NOMO-1 treated with dmso at 0.1 percent for 144 hours (cell line): ENCODE results near the gene FAM25G.
"Not testable (repeated sequence)": the region's sequence is repeated elsewhere in the genome, so short reads cannot be mapped to it uniquely, and the experiment has no call there.

Source experiments
- DNase-seq: peaks from one replicate; lab custom pipeline; 2025; ENCODE audit not compliant: unreplicated experiment; lab: John Stamatoyannopoulos, UW

Gene FAM25G

DNA sequence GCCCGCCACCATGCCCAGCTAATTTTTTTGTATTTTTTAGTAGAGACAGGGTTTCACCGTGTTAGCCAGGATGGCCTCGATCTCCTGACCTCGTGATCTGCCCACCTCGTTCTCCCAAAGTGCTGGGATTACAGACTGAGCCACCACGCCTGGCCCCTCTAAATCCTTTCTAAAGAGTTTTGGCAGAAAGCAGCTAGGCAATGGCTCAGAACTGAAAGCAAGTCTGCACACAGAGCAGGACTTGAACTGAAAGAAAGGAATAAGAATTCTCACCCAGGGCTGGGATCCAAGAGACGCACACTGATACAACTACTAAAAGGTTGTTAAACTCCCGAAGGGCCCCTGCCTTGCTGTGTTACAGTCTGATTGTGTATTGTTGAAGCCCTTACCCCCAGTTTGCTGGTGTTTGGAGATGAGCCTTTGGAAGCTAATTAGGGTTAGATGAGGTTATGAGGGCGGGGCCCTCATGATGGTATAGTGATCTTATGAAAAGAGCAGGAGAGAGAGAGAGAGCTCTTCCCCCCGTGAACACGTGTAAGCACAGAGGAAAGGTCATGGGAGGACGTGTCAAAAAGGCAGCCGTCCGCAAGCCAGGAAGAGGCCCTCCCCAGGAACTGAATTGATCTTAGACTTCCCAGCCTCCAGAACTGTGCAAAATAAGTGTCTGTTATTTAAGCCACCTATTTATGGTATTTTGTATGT, 26.1 kb downstream of the FAM25G start:
- not testable (repeated sequence) for DNase-seq

DNA sequence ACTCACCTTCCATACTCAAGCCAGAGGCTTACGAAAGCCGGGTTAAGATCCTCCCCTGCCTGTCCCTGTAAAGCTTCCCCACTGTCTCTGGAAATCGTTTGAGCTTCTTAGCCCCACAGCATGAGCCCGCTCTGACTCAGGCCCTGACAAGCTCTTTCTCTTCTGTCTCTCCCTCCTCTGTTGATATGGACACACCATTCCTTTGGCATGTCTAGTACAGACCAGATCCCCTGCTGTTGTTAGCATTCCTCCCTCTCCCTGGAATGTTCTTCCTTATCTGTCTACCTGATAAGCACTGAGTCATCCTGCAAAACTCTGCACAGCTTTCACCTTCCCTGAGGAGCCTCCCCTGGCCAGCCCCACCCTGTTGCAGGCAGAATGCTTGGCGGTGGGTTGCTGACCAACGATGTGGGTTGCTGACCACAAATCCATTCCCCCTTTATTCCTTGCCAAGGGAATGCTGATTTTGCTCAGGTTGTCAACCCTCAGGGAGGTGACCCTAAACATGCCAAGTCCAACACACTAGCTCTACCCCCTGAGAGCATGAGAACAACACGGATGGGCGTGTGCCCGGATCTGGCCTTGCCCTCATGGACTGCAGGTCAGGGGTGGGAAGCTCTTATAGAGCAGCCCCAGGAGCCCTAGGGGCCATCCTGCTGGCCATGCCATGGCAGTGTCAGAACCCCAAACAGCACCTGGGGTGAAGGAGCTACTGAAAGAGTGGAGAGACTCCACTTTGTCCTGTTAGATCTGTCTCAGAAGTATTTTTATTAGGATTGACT, 28.7 kb downstream of the FAM25G start:
- DNase-seq: not testable (repeated sequence)

DNA sequence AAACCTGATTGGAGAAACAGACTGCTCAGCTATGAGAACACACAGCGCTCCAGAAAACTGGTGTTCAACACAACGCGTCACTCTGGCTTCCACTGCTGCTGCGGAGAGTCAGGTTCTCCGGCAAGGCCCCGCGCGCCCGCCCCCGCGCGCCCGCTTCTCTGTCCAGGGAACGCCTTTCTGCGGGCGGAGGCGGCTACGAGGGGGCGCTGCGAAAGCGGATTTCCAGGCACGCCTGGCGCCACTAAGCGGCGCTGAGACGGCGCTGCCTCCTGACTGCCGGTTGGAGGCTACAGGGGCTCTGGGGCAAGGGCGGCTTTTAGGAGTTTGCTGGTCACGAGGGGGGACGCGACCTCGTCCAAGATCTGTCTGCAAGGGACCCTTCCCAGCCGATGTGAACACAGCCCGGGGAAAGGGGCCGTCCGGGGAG, 30.2 kb downstream of the FAM25G start:
- DNase-seq: not testable (repeated sequence)

DNA sequence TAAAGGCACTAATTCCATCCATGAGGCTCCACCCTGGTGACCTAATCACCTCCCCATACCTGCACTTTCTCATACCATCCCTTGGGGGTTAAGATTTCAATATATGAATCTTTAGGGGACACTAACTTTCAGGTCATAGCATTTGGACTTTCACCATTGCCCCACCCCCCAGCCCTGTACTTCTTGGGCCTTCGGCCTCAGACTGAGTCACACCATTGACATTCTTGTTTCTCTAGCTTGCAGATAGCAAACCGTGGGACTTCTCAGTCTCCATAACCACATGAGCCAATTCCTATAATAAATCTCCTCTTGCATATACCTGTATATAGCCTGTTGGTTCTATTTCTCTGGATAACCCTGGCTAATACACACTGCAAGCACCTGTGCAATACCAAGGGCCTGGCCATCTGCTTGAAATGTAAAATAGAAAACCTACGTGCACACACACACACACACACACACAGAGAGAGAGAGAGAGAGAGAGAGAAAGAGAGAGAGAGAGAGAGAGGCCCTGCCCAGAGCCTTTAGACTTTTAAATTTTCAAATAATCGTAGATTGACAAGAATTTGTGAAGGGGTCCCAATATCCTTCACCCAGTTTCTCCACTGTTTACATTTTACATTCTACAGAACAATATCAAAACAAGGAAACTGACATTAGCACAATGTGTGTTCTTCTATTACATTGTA, 32.9 kb downstream of the FAM25G start:
- DNase-seq: no peak

- no peak for DNase-seq
These were observed 33.7 kb downstream of the FAM25G start for GRCh38 chr10:47457826-47458225.

- no peak for DNase-seq
These were observed 34.0 kb downstream of the FAM25G start for GRCh38 chr10:47457528-47457820.

GRCh38 chr10:47456794-47457527, 34.5 kb downstream of the FAM25G start:
- no peak for DNase-seq

DNA sequence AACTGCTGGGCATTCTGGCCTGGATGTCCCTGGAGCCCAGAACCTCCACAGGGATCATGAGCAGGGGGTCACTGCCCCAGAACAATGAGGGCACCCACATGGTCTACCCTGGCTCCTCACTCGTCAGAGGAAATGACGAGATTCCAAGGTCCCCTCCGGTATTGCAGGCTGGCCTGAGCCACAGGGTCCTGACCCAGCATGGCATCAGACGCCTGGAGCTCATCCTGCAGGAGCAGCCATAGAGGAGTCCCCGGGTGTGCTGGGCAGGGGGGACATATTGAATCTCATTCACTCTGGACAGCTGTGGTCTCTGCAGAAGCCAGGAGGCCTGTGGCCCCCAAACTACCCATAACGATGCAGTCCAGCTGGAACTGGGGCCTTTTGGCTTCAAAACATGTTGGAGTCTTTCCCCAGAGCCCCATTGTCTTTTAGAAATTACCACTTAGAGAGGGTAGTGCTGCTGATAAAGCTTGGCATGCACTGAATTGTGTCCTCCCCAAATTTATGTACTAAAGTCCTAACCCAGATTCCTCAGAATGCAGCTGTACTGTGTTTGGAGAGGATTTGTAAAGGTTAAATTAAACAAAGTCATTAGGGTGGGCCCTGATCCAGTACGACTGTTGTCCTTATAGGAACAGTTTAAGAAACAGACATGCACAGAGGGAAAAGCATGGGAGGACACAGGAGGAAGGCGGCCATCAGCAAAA, 35.3 kb downstream of the FAM25G start:
- no peak for DNase-seq

- not testable (repeated sequence) for DNase-seq
These were observed 36.0 kb downstream of the FAM25G start for GRCh38 chr10:47455350-47456078.

- DNase-seq: no peak
These were observed 36.8 kb downstream of the FAM25G start for GRCh38 chr10:47454780-47455058.

DNA sequence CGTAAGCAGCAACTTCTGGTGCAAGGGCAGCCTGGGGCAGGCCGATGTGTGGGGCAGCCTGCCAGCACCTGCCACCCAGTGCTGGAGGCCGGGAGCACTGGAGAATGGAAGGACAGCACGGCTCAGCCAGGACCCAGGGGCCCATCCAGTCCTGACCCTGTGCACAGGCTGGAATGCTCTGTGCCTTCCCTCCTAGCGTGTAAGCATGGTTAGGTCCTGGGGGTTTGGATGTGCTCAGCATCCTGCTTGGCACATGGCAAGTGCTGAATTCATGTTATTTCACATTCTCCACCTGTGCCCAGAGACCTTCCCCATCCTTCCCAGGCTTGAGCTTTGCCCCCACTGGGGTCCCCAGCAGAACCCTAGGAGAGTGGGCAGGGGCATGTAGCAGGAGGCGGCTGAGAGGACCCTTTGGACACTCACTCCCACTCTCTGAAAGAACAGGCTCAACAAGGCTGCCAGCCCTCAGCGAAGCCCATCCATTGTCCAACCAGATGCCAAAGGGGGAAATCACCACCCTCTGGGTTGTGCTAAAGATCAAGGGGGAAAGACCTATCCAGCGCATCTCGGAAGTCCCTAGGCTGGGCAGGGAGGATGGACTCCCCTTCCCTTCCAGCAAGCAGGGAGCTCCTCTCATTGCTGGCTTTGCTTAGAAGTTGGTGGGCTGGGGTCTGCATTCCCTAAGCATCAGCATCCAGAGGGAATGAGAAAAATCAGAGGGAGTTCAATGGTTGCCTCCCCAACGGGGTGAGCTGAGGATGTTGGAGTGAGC, 37.3 kb downstream of the FAM25G start:
- DNase-seq: no peak

GRCh38 chr10:47453141-47454007, 38.1 kb downstream of the FAM25G start:
- DNase-seq: no peak

DNA sequence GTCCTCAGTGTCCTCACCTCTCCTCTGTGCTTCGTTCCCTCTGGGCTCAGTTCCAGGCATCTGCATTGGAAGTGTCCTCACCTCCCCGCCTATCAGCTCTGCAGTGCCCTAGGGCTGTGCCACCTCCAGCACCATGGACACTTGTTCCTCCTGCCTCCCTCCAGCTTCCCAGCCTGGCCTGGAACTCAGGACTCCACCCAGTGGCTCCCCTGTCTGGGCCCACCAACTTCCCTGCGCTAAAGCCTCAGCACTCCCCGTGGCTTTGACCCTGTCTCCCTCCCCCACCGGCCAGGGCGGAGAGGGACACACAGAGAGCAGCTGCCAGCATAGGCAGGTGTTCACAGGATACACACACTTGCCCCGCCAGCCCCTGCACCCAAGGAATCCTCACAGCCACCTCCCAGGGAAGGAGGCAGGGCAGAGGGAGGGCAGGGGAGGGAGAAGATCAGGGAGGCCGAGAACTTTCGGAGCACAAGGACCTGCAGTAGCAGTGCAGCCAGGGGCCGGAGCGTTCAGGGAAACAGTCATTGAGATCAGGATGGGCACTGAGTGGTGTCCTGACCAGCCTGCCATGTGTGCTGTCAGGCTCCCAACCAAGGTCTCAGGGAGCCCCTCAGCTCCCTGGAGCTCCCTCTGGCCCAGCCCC, 38.9 kb downstream of the FAM25G start:
- DNase-seq: no peak

DNA sequence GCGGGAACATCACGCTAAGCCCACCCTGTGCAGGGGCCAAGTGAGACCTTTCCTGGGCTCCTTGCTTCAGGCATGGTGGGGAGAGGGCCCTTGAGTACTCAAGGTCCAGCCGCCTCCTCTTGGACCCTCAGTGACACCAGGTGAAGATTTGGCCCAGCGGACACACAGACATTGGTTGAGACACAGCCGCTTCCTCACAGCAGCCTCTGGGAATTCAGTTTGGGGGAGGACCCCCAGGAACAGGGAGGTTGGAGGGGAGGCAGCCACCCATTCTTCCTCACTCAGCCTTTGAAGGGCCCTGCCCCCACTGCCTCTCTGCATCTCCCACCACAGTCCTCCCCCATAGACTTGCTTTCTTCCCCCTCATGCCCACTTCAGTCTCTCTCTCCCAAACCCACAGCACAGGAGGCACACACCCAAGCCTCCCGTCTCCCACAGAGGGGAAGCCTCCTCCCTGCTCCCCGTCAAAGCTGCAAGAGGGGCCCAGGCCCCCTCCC, 39.5 kb downstream of the FAM25G start:
- no peak for DNase-seq

DNA sequence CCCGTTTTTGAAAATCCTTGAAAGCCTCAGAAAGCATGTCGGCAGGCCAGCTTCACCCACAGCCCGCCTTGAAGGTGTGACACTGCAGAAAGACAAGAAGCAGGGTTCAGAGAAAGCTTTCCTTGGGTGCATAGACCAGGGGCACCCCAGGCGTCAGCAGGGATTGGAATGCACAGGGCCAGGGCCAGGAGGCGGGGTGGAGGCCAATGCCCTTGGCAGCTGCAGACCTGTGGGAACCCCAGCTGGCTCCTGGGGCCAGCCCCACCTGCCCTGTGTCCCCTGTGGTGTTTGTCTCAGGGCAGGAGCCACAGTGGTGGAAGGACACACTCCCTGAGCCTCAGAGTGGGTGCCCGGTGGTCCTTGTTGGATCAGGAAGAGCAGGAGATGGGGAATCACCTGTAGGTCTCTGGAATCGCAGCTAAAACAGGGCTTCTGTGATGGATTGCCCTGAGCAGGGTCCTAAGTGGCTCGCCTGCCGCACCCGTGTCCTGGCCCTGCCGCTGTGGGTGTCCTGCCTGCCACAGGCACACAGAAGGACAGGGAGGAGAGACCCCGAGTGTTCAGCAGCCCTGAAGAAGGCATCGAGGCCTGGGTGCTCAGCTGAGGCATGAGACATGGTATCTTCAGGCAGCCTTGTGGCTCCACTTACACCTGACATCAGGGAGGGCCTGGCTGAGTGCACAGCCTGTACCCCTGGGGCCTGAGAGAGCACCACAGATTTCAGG, 40.1 kb downstream of the FAM25G start:
- DNase-seq: no peak

GRCh38 chr10:47450442-47450841, 41.1 kb downstream of the FAM25G start:
- no peak for DNase-seq

GRCh38 chr10:47449979-47450378, 41.5 kb downstream of the FAM25G start:
- no peak for DNase-seq
